Esophagus squamous epithelium (tissue), 4 donors: ENCODE results near the gene HIRA.

Experiments used
- CTCF ChIP-seq, 6 experiments: fragments of 450-650 bp in 4 of 6; fragments of 200-600 bp in 2 of 6; sonication (generic) in 2 of 6; IDR thresholded peaks; one replicate each; pipeline ENCODE4 v1.5.1; 2016 to 2019; ENCODE audit warnings: antibody characterized with exemption in 6 of 6, mild to moderate bottlenecking in 4 of 6, moderate library complexity in 4 of 6
- POLR2A ChIP-seq, 4 donors: fragments of 450-650 bp; IDR thresholded peaks; one replicate each; pipeline ENCODE4 v1.6.1; 2017; ENCODE audit warnings: antibody characterized with exemption in 4 of 4, mild to moderate bottlenecking in 4 of 4, moderate library complexity in 3 of 4

- no peak for TF ChIP-seq CTCF (IDR thresholded peaks at IDR 0.05)
- TF ChIP-seq POLR2A (IDR thresholded peaks at IDR 0.05): no peak
Observed at GRCh38 chr22:19325296-19325948, 106.1 kb downstream of the HIRA start.
